GM19025 (cell line): Measurements from ENCODE around the gene FILIP1.
A peak's percentile ranks its signal among the peaks of the same experiment; 100 is the strongest.

ENCODE experiments used
- ATAC-seq: cut with Tn5 transposase; IDR thresholded peaks from one replicate; pipeline ENCODE4 v1.9.1; 2021; ENCODE audit warnings: mild to moderate bottlenecking, low read depth, moderate library complexity; ENCODE audit not compliant: unreplicated experiment

FILIP1 gene

GRCh38 chr6:75279418-75279817 is 214.2 kb downstream of the FILIP1 start:
- ATAC-seq, result no peak

GRCh38 chr6:75278474-75279077 is 215.0 kb downstream of the FILIP1 start:
- no peak for ATAC-seq

DNA sequence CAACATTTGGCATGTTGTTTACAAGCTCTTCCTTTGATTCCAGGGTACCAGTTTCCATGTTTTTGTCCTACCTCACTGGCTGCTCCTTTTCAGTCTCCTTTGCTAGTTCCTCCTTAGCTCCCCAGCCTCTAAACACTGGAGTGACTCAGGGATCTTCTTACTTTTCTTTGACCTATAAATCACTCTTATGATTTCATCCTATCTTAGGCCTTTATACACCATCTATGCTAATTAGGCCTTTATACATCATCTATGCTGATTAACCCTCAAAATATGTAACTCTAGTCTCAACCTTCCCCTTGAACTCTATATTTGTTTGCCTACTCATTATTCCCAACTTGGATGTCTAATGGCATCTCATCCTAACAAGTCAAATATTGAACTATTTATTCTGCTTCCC is 218.5 kb downstream of the FILIP1 start:
- no peak for ATAC-seq

- ATAC-seq, result no peak
These were observed 220.6 kb downstream of the FILIP1 start for GRCh38 chr6:75273009-75273408.

DNA sequence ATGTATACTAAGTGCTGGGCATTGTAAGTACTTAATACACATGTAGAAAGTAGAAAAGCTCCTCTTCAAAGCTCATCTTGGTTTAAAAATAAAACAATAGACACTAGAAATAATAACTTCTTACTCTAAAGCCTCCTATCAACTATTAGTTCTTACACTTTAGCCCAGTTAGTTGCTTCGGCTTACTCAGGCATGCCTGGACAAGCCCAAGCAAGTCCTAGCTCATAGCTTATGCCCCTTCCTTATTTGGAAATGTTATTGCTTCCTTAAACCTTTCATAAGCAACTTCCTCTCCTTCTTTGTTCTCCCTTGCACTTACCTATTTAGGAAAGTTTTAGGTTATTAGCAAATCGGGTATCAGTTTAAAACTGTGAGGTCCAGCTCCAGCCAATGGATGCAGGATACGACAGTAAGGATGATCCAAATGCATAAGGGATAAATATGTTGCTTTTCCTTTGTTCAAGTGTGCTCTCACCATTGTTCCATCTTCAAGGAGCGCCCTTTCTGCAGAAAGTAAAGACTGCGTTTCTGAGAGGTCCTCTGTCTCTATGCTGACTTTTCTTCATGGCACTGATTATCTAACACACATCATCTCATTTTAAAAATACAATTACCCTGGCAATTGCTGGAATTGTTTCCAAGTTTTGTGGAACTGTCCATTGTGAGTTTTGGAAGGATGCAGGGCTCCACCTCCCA is 221.3 kb downstream of the FILIP1 start:
- no peak for ATAC-seq

DNA sequence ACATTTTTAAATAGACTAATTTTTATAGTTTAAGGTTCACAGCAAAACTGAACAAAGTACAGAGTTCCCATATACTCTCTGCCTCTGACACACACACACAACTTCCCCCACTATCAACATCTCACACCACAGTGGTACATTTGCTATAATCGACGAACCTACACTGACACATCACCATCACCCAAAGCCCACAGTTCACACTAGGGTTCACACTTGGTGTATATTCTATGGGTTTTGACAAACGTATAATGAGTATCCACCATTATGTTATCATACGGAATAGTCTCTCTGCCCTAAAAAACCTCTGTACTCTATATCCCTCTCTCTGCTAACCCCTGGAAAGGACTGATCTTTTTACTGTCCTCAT is 224.6 kb downstream of the FILIP1 start:
- no peak for ATAC-seq

GRCh38 chr6:75268121-75268987 is 225.2 kb downstream of the FILIP1 start:
- ATAC-seq, result no peak

DNA sequence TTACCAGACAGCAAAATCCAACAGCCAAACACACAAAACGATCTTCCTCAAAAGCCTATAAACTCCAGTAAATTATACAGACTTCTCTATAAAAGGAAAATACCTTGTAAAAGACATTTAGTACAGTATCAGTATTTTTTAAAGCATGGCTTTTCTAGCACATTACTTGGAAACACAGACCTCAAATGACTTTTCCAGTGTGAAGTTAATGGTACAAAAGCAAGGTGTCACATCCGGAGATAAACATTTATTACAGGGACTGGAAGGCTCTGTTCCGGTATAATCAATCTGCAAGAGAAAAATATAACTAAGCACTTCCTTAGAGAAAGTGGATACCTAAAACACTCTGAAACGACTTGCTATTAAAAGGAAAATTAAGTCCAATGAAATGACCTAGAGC is 226.1 kb downstream of the FILIP1 start:
- no peak for ATAC-seq

DNA sequence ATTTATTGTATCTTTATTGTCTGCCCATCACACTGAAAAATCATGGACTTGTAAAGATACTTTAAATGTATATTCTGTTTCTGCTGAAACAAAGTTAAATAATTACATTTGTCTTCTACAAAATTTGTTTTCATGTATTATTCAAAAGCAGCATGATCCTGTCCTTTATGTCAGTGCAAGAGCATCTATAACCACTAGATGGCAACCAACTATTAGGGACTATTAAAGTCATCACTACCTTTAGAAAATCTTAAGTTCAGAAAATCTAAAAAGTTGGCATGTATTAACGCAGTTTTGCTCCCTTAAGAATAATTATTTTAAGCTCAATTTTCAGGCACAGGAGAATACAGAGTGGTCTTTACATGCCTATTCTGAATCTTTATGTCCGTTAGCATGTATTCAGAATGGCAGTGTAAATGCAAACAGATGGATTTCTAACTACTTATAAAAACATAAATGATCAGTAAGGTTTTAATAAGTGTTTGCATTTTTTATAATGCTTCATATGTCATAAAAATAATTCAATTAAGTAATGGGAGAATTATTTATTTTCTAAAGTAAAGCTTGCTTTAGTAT is 226.8 kb downstream of the FILIP1 start:
- peak; percentile 72 for ATAC-seq

- no peak for ATAC-seq
These were observed 230.2 kb downstream of the FILIP1 start for GRCh38 chr6:75263401-75263750.

DNA sequence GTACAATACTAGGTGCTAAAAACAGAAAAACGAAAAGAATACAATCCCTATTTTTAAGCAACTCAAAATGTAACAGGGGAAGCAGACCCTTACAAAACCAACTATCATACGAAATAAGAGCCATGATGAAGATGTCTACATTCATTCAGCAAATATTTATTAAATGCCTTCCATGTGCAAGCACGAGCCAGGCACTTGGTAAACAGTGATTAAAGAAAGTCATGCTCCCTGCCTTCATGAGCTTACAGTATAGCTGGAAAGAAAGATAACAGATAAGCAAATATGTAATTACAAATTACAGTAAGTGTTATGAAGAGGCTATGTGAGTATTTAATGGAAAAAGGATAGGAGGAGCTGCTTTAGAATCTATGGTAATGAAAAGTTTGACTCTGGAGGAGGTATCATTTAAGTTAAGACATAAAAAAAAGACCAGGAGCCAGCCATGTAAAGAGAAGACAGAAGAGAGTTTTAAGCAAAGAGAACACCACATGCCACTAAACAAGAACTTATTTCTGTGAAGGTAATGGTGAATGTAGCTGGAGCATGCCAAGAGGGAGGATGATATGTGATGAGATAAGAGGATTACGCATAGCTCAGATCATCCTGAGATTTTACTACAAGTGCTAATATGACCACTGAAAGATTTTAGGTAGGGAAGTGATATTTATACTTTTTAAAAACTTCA is 230.7 kb downstream of the FILIP1 start:
- no peak for ATAC-seq

- ATAC-seq, result no peak
These were observed 232.3 kb downstream of the FILIP1 start for GRCh38 chr6:75261299-75261698.

DNA sequence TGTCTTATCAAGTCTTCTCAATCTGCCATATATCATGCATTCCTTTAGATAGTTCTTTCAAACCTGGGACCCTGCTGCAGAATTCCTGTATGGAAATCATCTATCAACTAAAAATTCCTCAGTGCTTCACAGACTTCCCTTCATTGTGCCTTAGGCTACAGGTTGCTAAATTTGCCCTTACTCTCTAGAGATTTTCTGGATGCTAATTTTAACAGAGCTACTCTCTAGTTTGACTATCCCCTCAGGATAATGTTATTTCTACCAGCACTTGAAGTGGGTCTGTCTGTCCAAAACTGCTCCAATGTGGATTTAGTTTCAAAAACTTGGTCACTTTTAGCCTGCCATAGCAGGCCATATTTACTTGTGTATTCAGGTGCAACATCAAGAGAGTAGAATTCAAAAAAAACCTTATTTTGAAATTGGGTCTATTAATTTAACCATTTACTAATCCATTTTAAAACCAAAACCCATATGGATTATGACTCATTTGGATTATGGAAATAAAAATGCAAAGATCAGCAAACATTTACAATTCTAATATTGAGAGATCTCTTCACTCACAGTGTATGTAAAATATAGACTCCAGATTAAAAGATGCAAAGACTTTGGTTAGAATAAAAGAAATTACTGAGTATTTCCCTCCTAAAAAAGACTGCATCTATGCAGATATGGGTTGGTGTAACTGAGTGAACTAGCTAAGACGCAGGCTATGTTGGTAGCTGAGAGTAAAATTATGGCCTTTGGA is 236.1 kb downstream of the FILIP1 start:
- ATAC-seq, result no peak

DNA sequence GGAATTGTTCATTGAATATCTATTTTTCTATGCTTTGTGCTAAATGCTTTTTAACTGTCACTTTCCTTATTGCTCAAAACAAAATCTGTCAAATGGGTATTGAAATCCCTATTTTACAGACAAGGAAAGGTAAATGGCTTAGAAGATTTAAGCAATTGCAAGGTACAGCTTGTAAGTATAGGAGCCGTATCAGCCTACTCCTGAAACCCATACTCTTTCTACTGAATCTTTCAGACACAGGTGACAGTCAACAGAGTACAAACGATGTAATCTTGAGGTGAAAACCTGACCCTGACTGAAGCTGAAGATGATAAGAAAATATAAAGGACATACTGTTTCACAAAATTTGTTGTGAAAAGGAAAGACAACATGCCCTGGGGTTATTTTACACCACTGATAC is 243.0 kb downstream of the FILIP1 start:
- no peak for ATAC-seq

- ATAC-seq, result no peak
These were observed 243.8 kb downstream of the FILIP1 start for GRCh38 chr6:75249837-75250236.

GRCh38 chr6:75246386-75246785 is 247.2 kb downstream of the FILIP1 start:
- ATAC-seq, result no peak

DNA sequence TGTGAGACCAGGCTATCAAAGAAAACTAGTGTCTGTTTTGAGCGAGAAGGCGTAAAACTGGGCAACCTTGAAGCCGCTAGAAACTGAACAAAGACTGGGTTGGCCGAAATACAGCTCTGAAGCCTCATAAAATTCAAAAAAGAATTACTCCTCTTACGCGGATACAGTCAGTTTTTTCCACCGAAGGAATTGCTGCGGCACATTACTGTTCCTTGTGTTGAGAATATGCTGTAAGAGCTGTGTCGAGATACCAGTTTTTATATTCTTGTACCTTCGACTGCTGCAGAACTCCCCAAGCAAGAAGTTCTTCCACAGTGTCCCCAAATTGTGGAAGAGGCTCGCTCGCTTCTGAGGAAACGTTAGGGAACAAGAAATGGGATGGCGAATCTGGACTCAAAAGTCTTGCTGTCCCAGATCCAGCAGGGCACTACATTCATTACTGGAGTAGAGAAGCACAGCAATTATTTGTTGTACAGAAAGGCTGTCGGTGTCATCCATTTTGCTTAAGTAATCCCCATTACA is 249.5 kb downstream of the FILIP1 start:
- no peak for ATAC-seq

DNA sequence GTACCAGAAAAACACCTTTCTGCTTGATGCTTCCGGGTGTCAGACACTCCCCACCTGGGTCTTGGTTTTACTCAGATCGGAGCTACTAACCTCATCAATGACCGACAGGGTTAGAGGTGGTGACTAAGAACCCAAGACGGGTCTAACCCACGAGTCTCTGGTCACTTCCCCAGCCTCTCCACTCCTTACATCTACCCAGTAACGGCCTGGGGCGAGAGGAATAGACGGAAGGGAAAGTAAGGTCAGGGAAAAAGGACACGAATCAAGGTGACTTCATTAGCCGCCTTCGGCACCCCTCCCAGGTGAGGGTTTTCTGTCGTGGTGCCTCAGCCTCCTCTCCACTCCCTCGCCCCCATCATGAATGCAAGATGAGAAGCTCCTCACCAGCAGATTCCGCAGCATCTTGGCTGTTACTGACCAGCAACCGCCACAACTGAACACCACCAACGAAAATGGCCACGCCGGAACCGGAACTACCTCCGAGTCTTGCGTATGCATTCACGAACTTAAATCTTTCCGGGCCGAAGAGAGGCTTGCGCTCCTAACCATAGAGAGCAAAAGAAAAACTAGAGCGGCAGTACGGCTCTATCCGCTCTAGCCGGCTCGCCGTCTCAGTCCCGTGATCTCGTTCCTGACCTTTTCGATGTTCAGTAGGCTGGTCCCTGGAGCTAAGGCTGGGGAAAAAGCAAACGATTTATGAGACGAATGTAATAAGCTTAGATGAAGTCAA is 250.1 kb downstream of the FILIP1 start, which contains the start of gene COX7A2:
Gene COX7A2, minus strand, starts transcription at position 469 of the 730 bp plus-strand sequence. Its CDS starts 67 bp downstream, at position 402.
- ATAC-seq, result peak; percentile 93
